GM21529 (cell line): ENCODE data around the gene RGS8.

Source experiments
- ATAC-seq: cut with Tn5 transposase; IDR thresholded peaks from one replicate; pipeline ENCODE4 v1.9.1; 2021; ENCODE audit not compliant: unreplicated experiment

RGS8 gene

DNA sequence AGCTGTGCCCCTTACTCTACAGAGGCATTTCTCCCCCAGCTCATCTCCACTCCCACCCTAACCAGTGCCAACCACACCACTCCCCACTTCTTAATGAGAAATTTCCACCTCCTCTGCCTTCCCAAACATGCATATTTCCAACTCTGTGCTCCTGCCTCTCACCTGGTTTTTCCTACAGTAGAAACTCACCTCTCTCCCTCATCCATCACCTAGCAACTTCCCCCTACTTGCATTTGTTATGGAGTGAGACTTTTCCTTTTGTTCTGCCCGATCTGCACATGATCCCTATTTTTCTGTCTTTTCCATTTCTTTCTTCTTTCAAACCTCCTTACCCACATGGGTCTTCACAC is 11.9 kb downstream of the RGS8 start:
- no peak for ATAC-seq

DNA sequence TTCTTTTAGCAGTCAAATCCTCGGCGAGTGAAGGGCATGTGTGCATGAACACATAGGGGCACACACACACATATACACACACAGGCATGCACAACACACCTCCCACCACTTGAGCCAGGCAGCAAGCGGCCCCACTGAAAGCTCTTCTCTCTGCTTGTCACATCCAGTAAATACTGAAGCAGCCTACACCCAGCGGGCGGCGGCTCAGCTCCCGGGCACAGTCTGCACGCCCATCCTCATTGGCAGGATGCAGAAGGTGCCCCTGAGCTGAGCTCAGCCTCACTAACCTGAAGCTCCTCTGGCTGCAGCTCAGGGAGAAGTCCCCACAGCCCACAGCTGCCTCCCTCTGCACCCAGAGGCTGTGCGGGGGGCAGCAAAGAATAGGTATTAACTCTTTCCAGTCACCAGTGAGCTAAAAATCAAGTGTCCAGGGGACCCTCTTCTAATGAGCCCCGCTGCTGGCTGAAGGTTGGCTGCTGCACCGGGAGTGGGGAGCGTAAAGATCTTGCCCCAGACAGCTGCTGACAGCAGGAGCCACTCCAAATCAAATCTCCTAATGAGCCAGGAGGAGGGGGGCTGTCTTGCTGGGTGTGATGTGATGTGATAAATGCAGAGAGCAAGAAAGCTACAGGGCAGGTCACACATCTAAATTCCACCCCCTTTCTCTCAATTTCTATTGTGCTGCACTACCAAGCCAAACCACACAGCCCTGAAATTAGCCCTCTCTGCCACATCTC is 12.5 kb downstream of the RGS8 start:
- ATAC-seq, result no peak

DNA sequence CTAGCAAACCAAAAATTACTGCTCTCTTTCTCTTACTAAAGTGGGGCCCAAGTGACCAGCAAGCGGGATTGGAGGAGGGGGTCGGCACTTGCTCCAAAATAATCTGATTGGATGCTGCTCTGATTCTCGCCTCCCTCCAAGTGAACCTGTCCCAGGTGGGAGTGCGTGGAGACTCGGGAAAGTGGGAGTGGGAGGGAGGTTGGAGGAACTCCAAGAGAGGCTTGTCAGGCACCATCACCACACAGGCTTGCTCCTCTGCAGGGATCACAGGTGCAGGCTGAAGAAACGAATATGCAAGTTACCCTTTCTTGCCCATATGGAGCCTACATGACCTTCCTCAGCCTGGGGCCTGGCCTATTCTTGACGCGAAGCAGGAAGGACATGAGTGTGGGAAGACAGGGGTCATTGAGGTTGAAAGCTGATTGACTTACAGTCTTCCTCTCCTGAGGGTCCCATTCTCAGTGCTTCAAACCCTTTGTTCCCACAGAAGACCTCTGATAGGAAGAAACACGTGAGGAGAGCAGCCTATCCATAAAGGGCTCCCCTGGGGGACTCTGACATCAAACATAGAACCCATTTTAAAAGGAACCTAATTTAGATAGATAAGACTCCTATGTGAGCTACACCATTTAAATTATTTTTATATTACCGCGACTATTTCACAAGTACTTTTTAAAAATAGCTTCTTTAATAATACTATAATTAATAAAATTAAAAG is 14.2 kb downstream of the RGS8 start:
- ATAC-seq, result no peak

DNA sequence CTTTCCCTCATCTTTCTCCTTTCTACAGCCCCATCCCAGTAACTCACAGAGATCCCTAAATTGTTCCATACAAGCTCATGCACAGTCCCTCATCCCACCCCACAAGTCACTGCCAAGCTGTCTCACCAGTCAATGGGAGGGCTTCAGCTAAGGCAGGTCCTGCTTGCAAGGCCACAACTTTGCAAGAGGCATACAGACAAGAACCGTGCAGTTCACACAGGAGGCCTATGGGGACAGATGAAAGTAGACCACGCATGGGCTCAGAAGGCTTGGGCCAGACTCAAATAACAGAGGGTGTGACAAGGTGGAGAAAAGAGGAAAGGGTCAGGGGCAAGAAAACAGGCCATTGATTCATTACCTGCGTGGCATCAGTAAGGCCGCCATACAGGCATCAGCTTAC is 15.1 kb downstream of the RGS8 start:
- no peak for ATAC-seq

DNA sequence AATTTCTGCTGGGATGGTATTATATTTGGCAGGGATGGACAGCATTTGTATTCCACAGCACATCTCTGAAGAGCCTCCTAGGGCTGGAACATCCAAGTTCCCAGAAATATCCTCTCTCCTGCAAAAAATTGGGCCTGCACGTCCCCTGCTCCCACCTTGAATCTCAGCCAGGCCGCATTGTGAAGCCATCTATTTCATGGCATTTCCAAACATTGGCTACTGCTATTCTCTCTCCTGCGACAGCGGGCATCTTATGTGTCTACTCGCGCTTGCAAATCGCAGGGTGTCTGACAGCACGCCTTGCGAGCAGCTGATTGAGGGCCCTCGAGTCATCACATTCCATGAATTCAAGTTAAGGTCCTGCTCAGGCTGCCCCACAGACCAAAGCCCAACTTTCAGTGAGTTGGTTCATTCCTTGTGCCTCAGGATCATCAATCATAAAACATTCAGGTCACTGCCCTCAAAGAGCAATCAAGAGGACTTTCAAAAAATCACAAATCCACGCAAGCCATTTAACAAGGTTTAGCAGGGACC is 15.8 kb downstream of the RGS8 start:
- ATAC-seq, result no peak

DNA sequence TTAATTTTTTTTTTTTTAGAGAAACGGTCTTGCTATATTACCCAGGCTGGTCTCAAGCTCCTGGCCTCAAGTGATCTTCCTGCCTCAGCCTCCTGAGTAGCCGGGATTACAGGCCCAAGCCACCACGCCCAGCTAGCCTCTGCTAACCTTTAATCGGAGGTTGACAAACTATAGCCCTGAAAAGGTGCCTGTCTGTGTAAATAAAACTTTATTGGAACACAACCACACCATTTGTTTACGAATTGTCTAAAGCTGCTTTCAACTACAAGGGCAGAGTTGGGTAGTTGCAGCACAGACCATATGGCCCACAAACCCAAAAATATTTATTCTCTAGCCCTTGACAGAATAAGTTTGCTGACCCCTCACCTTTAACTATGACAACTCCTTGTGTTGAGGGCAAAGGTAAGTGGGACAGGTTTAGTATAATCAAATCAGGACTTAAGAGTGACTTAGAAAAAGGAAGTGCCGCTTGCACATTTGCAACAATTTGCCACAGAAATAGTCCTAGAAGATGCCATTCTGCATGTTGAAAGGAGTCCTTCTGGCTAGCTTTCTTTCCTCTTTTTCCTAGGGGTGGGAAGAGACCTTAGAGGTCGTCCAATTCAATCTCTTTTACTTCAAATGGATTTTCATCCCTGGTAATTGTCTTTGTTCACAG is 16.4 kb downstream of the RGS8 start:
- no peak for ATAC-seq

DNA sequence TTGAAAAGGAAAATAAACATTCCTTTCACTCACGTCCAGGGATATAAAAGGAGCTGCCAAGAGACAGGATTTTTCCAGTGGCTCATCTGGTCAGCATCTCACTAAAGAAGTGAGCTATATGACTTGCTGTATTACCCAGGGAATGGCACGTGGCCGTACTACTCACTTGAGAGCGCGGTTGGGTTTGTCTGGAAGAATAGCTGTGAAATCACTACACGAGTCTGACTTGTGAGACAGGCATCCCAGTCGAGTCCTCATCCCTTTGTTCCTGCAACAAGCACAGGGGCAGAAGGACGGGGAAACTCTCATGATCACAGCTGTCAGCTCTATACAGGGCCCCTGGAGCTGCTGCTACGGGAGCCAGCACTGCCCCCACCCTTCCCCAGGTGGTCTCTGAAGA is 17.7 kb downstream of the RGS8 start:
- ATAC-seq, result no peak

DNA sequence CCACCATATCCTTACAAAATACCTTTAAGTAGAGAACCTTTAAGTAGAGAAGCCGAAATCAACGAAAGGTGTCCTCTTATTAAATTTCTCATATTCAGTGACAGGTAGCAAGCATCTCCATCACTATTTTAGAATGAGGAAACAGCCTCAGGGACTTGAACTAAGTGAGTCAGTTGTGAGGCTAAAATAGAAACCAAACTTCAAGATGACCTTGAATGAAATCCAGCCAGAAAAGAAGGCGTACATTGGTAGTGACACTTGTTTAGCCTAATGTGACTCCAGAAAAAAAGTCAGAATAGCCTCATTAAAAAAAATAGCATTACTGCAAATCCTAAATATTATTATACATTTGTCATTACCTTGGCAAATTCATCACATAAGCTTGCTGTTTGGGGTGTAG is 20.1 kb downstream of the RGS8 start:
- no peak for ATAC-seq

DNA sequence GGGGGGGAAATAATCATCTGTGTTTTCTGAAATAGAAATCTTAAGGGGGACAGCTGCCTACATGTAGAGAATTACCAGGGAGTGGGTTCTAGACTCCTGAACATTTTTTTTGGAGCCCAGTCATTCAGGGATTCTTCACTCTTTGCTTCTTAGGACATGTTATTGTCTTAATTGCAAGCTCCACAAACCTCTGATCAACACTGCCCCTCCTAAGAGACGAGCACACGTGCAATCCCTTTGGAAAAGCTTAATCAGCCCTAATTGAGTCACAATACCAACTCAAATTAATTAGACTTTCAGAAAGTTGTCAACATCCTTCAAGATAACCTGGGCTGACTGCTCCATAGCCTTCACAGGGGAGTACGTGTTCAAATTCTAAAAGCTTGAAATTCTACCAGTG is 21.4 kb downstream of the RGS8 start:
- ATAC-seq, result no peak

DNA sequence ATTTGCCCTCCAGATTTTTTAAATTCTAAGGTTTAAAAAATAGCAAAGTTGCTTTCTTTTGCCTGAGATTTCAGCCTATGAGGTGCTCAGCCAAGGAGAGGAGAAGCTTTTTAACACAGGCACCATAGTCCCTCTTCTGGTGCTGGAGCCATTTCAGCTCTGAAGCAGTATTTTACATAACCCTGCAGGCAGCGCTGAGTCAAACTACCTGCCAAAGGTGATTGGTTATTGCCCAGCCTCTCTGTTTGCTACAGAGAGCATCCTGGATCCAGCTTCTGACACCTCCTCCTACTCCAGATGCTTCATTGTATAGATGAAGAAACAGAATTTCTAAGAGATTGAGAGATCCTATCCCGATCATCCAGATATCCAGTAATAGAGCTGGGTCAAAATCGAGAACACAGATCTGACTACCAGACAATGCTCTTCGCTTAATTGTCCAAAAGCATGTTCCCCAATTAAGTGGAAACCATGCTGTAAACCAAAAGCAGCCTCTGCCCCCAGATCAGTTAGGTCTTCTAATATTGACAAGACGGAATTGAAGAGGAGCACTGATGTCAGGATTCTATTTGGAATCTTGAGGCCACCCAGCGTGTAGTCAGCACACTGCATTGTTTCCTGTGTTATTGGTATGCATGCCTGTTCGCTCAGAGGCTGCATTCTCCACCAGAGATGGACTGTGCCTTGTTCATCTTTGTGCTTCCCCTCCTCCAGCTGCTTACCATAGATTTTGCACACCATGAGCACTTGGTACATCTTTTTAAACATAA is 22.1 kb downstream of the RGS8 start:
- ATAC-seq, result no peak

DNA sequence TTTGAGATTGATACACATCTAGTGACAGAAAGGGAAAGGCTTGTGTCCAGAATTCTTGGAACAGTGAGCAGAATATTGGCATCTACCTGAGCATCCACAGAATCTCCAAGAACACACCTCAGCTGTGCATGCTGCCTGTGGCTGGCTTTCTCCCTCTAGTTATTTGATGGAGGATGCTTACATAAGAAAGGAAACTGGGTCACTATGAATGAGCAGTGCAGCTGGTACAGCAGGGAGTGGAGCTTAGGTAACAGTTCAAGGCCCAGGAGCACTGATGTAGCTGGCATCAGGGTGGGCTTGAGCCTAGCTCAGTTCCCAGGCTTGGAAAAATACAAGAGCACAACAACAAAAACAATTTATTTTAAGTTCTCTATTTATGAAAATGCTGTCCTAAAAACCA is 26.3 kb downstream of the RGS8 start:
- ATAC-seq, result no peak

DNA sequence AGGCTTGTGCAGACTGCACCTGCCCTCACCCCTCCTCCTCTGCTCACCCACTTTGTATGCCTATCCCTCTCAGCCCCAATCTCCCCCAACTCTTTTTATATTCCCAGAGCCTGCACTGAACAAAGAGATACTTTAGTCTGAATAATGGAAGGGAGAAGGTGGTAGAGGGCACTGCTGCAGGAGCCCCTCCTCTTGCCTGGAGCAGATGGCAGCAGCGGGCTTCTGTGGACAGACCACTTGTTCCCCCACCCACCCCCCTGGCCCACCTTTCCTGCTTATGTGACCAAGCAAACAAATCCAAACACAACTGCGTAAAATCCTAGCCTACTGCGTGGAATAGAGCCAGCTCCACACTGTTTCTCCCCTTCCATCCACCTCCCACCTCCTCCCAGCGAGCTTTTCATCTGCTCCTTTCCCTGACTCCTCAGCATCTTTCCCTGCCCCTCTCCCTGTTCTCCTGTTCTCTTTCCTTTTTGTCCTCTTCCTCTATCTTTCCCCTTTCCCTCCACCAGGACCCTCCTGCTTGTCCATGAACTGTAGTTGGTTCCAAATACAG is 27.5 kb downstream of the RGS8 start:
- no peak for ATAC-seq

DNA sequence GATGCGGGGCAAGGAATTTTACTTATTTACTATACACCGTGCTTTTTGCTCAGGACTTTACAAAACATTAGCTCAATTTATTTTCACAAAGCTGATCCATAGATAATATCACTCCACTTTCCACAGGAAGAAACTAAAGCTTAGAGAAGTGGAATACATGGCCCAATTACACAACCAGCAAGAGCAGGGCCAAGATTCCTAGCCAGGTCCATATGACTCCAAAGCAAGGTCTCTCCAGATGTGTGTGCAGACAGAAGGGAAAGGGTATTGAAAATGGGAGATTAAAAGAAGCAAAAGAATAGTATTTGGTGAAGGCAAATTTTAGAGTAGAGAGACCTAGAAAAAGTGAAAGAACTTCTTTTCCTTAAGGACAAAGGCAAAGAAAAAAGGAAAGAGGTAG is 30.4 kb downstream of the RGS8 start:
- no peak for ATAC-seq

DNA sequence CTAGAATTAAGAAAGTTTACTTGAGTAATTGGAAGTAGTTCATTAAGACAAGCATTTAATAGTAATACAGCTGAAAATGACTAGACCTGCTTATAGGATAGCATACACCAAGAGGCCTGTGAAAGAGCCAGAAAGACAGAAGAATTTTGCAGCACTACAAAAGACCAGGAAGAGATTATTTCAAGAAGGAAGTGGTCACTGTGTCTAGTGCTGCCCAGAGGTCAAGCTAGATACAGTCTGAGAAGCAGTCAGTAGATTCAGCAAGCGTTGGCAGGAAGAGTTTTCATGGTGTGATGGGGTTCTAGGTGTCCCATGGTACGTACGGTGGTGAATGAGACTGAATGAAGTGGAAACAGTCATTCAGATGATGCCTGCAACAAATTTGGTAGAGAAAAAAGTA is 31.5 kb downstream of the RGS8 start:
- no peak for ATAC-seq

DNA sequence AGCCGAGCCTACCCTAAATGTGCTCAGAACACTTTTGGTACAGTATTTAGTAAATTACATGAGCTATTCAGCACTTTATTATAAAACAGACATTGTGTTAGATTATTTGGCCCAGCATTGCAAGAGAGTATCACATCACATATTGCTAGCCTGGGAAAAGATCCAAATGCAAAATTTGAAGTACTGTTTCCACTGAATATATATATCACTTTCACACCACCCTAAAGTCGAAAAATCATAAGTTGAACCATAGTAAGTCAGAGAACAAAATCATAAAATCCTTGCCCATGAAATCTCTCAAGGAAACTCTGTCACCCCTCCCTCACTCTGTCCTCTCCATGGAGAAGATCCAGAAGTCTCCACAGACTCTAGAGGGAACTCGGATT is 33.1 kb downstream of the RGS8 start:
- ATAC-seq, result no peak

DNA sequence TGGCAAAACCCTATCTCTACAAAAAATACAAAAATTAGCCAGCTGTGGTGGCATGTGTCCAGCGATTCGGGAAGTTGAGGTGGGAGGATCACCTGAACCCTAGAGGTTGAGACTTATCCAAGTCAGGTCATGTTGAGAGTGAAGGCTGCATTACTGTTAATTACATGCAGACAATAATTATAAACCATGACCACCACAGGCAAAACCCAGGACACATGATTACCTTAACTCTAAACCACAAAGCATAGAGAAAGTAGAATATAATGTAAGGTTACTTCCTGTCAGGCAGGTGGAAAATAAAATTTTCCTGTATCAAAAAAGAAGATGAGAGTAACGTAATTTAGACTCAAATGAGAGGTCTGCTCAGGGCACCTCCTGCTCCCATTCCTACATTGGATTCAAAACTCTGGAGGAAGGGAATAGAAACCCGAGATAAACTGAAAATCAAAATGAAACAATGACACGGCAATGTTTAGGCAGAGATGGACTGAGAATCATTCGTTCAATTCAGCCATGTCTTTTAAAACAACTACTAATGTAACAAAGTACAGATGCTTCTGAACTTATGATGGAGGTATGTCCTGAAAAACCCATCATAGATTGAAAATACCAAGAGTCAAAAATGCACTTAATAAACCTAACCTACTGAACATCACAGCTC is 33.6 kb downstream of the RGS8 start:
- no peak for ATAC-seq

DNA sequence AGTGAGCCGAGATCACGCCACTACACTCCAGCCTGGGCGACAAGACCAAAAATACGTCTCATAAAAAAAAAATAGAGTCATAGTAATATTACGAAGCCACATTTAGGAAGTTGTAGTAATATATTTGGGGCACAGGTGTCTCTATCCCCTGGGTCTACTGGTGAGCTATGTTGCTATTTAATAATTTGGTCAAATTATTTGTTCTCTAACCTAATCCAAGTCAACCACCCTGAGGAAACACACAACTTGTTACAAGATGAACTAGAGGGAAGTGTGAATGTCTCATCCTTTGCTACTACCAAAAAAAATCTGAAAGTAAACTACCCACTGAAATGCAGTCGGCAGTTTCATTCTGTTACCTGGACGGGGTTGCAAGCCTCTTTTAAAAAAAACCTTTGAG is 35.3 kb downstream of the RGS8 start:
- ATAC-seq, result peak; percentile 57

DNA sequence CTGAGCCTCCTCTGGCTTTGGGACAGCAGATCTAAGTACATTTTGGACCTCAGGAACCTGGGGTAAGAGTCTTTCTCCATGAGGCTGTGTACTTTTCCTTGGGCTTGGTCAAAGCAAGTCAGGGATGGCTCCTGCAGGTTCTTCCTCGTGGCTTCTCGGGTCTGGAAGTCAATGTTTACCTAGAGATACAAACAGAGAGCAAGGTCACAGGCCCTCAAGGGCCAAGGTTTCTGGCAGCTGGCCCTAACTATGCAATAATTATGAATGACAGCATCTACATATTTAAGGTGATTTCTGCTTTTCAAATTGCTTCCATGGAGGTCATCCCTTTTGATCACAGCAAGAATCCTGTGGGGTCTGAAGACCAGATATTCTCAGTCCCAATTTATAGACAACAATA is 37.6 kb downstream of the RGS8 start:
- no peak for ATAC-seq

DNA sequence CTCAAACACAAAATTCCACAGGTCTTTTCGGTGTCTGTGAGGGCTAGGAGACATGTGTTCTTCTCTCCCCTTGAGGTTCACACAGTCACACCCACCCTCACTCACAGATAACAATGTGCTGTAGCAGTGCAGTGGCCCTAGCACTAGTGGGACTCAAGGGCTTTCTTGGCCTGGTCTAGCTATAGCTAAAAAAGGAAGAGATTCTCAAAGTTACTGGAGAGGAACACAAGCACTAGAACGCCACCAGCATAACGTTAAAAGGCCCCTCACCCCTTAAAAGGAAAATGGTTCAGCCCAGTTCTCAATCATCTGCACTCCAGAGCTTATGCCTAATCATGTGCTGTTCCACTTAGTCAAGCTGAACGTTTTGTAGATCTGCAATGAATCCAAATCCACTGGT is 39.5 kb downstream of the RGS8 start:
- no peak for ATAC-seq

DNA sequence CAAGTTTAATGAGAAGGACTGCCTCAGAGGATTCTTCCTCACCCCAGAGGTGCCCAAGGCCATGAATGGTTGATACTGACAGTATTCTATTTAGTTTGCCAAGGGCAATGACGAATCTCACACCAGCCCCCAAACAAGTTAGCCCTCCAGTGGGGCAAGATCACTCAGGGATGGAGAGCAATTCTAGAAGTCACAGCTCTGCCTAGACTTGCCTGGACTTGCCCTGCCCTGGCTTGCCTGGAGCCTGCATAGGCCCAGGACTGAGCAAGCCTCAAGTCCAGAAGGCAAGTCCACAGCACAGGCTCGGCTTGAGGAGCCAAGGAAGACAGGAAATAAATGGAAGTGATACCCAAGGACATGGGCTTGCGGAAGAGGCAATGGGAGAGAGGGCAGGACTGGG is 40.7 kb downstream of the RGS8 start:
- ATAC-seq, result no peak

DNA sequence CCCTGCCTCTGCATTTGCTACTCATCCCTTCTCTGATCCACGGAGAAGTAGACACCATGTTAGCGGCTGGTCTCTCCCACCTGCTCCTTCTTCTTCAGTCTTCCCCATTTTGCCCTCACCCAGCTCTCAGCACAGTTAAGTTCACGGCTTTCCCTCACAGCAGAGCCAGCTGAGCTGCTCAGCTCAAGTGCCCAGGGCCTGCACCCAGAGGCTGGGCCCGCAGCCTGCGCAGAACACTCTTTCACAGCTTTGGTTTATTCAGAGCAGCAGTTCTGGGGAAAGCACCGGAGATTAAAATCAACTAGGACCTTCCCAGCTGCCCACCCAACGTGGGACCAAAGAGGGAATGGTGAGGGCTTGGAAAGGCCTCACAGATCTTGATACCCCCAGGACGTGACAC is 41.9 kb downstream of the RGS8 start:
- no peak for ATAC-seq
